Trophoblast cell (in vitro differentiated cells and primary cell): ENCODE results near the gene KANK2.

Experiments
- DNase-seq, 2 donors: peaks; one replicate each; pipeline ENCODE4 v3.0.0-alpha.2; 2016
- H2AFZ ChIP-seq: 2 replicates; pipeline ENCODE4 v1.6.1; 2013; ENCODE audit warnings: low read length, moderate library complexity, mild to moderate bottlenecking; ENCODE audit not compliant: insufficient read depth, poor library complexity
- H2AK5ac ChIP-seq: 2 replicates; pipeline ENCODE4 v1.6.1; 2013; ENCODE audit warnings: mild to moderate bottlenecking, low read length
- H2BK120ac ChIP-seq: 2 replicates; pipeline ENCODE4 v1.6.1; 2013; ENCODE audit warnings: low read length, mild to moderate bottlenecking, moderate library complexity; ENCODE audit not compliant: insufficient read depth, poor library complexity
- H2BK12ac ChIP-seq: 2 replicates; pipeline ENCODE4 v1.6.1; 2013; ENCODE audit warnings: mild to moderate bottlenecking, low read length, moderate library complexity
- H2BK5ac ChIP-seq: 2 replicates; pipeline ENCODE4 v1.6.1; 2013; ENCODE audit warnings: low read length, low read depth, moderate library complexity, mild to moderate bottlenecking; ENCODE audit not compliant: poor library complexity
- H3K14ac ChIP-seq: 2 replicates; pipeline ENCODE4 v1.6.1; 2013; ENCODE audit warnings: mild to moderate bottlenecking, low read length
- H3K18ac ChIP-seq: 2 replicates; pipeline ENCODE4 v1.6.1; 2013; ENCODE audit warnings: mild to moderate bottlenecking, low read length
- H3K23ac ChIP-seq: 2 replicates; pipeline ENCODE4 v1.6.1; 2013; ENCODE audit warnings: low read length
- H3K27ac ChIP-seq: 2 replicates; pipeline ENCODE4 v1.5.1; 2013; ENCODE audit warnings: low read depth, mild to moderate bottlenecking, inconsistent platforms, low read length, moderate library complexity
- H3K27me3 ChIP-seq: 2 replicates; pipeline ENCODE4 v1.6.1; 2013; ENCODE audit warnings: inconsistent platforms, mild to moderate bottlenecking, low read length, moderate library complexity; ENCODE audit not compliant: insufficient read depth
- H3K36me3 ChIP-seq, 2 experiments: 1 replicate in 1 of 2; 2 replicates in 1 of 2; pipeline ENCODE4 v1.6.1; 2013; ENCODE audit warnings: low read length in 2 of 2, mild to moderate bottlenecking in 2 of 2, moderate library complexity in 1 of 2; ENCODE audit not compliant: insufficient read depth in 2 of 2, control insufficient read depth in 1 of 2
- H3K4ac ChIP-seq: 2 replicates; pipeline ENCODE4 v1.6.1; 2013; ENCODE audit warnings: low read depth, mild to moderate bottlenecking, low read length, moderate library complexity
- H3K4me1 ChIP-seq, 2 experiments: 1 replicate in 1 of 2; 2 replicates in 1 of 2; pipeline ENCODE4 v1.6.1; 2013; ENCODE audit warnings: low read length in 2 of 2, mild to moderate bottlenecking in 2 of 2, moderate library complexity in 1 of 2; ENCODE audit not compliant: insufficient read depth in 2 of 2, control insufficient read depth in 1 of 2
- H3K4me2 ChIP-seq: 2 replicates; pipeline ENCODE4 v1.6.1; 2013; ENCODE audit warnings: inconsistent platforms, mild to moderate bottlenecking, low read length, moderate library complexity
- H3K4me3 ChIP-seq: 2 replicates; pipeline ENCODE4 v1.5.1; 2013; ENCODE audit warnings: mild to moderate bottlenecking, low read depth, low read length, inconsistent platforms
- H3K79me1 ChIP-seq: one replicate; pipeline ENCODE4 v1.6.1; 2013; ENCODE audit warnings: low read length
- H3K79me2 ChIP-seq: 2 replicates; pipeline ENCODE4 v1.6.1; 2013; ENCODE audit warnings: low read length, mild to moderate bottlenecking; ENCODE audit not compliant: control insufficient read depth, insufficient read depth, poor library complexity
- H3K9ac ChIP-seq: 2 replicates; pipeline ENCODE4 v1.6.1; 2013; ENCODE audit warnings: mild to moderate bottlenecking, low read length
- H3K9me3 ChIP-seq: 2 replicates; pipeline ENCODE4 v1.6.1; 2013; ENCODE audit warnings: low read depth, mild to moderate bottlenecking, control low read depth, inconsistent platforms, low read length; ENCODE audit not compliant: insufficient read depth
- H4K12ac ChIP-seq: 2 replicates; pipeline ENCODE4 v1.6.1; 2013; ENCODE audit warnings: low read depth, mild to moderate bottlenecking, low read length, moderate library complexity
- H4K8ac ChIP-seq: 2 replicates; pipeline ENCODE4 v1.6.1; 2013; ENCODE audit warnings: low read depth, mild to moderate bottlenecking, low read length, moderate library complexity
- H4K91ac ChIP-seq: one replicate; pipeline ENCODE4 v1.6.1; 2013; ENCODE audit warnings: low read depth, mild to moderate bottlenecking, low read length, moderate library complexity
- WGBS: extraction: QIAGEN DNeasy Blood & Tissue Kit; methylation state at CpG from one replicate; pipeline ENCODE4 v1.1.7; 2013; ENCODE audit warnings: missing lambda C conversion rate; ENCODE audit not compliant: insufficient read length, insufficient coverage; ENCODE audit errors: extremely low coverage; 5-methylcytosine and 5-hydroxymethylcytosine counted together

Gene KANK2

DNA sequence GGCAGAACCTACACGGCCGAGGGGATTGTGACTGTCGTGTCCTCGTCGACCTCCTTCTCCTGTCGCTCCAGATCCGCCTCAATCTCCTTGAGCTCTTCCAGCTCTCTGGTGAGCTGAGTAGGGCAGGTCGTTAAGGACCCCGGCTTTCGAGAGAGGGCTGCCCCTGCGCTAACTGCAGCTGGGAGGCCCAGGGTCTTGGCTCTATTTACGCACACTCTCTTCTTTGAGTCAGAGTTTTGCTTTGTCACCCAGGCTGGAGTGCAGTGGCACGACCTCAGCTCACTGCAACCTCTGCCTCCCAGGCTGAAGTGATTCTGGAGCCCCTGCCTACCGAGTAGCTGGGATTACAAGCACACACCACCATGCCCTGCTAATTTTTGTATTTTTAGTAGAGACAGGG lies 49.3 kb downstream of the KANK2 start:
- no peaks in the 10 kb centered on the region for H3K27me3 ChIP-seq
- H2AK5ac ChIP-seq = no peak overlapping the region
- H3K79me1 ChIP-seq = peaks cover 2% of the 10 kb centered on the region
- no peak overlapping the region for H2BK5ac ChIP-seq
- H3K18ac ChIP-seq = no peak overlapping the region
- DNase-seq = no peak
- H4K8ac ChIP-seq = no peak overlapping the region
- no peak overlapping the region for H2BK120ac ChIP-seq
- no peak overlapping the region for H3K9ac ChIP-seq
- no peak overlapping the region for H4K12ac ChIP-seq
- no peak overlapping the region for H3K4me3 ChIP-seq
- peaks cover 21 to 36% of the 10 kb centered on the region in 2 experiments for H3K36me3 ChIP-seq
- no peak overlapping the region for H2BK12ac ChIP-seq
- H4K91ac ChIP-seq = no peak overlapping the region
- no peaks in the 10 kb centered on the region for H3K9me3 ChIP-seq
- peaks cover 1% of the 10 kb centered on the region for H3K79me2 ChIP-seq
- no peak overlapping the region for H2AFZ ChIP-seq
- H3K27ac ChIP-seq = no peak overlapping the region
- H3K4me1 ChIP-seq = peaks cover 3 to 6% of the 10 kb centered on the region in 2 experiments
- H3K23ac ChIP-seq = no peak overlapping the region
- WGBS = no CpG with 5 or more reads among the region's 14 CpGs
- no peak overlapping the region for H3K4me2 ChIP-seq
- no peak overlapping the region for H3K4ac ChIP-seq
- H3K14ac ChIP-seq = no peak overlapping the region

DNA sequence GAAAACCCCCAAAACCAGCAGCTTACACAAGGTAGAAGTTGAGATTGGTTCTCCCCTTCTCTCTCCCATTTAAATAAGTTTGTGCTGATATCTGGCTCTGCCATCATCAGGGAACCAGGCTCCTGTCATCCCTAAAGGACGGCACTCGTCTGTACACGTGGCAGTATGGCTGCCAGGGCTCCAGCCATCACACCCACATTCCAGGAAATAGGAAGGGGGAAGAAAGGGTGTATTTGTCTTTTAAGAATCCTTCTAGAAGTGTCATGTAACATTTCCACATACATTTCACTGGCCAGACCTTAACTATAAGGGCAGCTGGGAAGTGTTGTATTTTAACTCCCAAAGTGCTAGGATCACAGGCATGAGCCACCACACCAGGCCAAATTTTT lies 51.8 kb downstream of the KANK2 start:
- Histone ChIP-seq H4K12ac (no peak overlapping the region), H3K79me2 (peaks cover 2% of the 10 kb centered on the region), H3K4me1 (peaks cover 18 to 20% of the 10 kb centered on the region in 2 experiments), H3K9ac (no peak overlapping the region), H2BK120ac (no peak overlapping the region), H2AFZ (no peak overlapping the region), H3K4me2 (no peak overlapping the region), H3K23ac (no peak overlapping the region), H3K4me3 (no peak overlapping the region), H3K18ac (no peak overlapping the region), H3K27ac (no peak overlapping the region), H3K14ac (no peak overlapping the region), H3K4ac (no peak overlapping the region), H3K36me3 (peaks cover 17 to 31% of the 10 kb centered on the region in 2 experiments), H4K91ac (no peak overlapping the region), H4K8ac (no peak overlapping the region), H3K9me3 (no peaks in the 10 kb centered on the region), H3K27me3 (no peaks in the 10 kb centered on the region), H2AK5ac (no peak overlapping the region), H3K79me1 (peaks cover 14% of the 10 kb centered on the region), H2BK5ac (no peak overlapping the region), H2BK12ac (no peak overlapping the region)
- DNase-seq = peak in 1 of 2 donors; percentile 5
- WGBS = no CpG with 5 or more reads among the region's 3 CpGs

DNA sequence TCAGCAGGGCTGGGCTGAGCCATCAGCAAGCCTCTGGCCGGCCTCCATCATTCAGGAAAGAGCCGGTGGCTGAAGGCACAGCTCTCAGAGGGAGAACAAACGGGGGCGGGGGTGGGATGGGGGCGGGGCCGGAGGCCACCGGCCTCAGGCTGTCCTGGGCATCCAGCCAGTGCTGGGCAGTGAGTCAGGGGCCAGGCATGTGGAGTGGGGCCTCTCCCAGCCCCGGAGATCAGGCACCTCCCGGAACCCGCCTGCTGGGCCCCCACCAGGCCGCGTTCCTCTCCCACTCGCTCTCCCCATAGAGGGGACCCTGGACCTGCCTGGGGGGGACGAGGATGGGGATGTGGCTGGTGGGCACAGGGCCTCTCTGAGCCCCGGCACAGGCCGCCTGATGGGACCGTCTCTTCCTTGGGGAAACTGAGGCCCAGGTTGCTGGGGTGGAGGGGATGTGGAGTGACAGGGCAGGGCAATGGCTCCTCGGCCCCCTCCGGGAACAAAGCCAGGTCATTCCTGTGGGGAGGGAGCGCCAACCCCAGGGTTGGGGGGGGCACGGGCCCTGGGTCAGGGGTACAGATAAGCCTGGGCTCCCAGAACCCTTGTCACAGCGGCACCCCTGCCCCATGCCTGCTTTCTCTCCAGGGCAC lies 54.7 kb downstream of the KANK2 start:
- Histone ChIP-seq H3K4me2 (peak overlapping the region; percentile 46), H3K4ac (peak overlapping the region; percentile 24), H3K4me3 (no peak overlapping the region), H3K79me2 (peaks cover 2% of the 10 kb centered on the region), H4K12ac (peak overlapping the region; percentile 13), H2AK5ac (peak overlapping the region; percentile 84), H3K36me3 (peaks cover 12 to 20% of the 10 kb centered on the region in 2 experiments), H3K27ac (peak overlapping the region; percentile 91), H3K23ac (no peak overlapping the region), H3K18ac (peak overlapping the region; percentile 66), H2BK12ac (peak overlapping the region; percentile 75), H3K79me1 (peaks cover 26% of the 10 kb centered on the region), H3K9me3 (no peaks in the 10 kb centered on the region), H4K91ac (peak overlapping the region; percentile 90), H3K4me1 (peaks cover 35% of the 10 kb centered on the region in 2 experiments), H3K27me3 (no peaks in the 10 kb centered on the region), H3K14ac (peak overlapping the region; percentile 52), H2BK5ac (peak overlapping the region; percentile 78), H2AFZ (peak overlapping the region; percentile 51), H2BK120ac (peak overlapping the region; percentile 88), H3K9ac (peak overlapping the region; percentile 9), H4K8ac (peak overlapping the region; percentile 80)
- WGBS = no CpG with 5 or more reads among the region's 22 CpGs
- DNase-seq = peak; percentile 73 to 84

DNA sequence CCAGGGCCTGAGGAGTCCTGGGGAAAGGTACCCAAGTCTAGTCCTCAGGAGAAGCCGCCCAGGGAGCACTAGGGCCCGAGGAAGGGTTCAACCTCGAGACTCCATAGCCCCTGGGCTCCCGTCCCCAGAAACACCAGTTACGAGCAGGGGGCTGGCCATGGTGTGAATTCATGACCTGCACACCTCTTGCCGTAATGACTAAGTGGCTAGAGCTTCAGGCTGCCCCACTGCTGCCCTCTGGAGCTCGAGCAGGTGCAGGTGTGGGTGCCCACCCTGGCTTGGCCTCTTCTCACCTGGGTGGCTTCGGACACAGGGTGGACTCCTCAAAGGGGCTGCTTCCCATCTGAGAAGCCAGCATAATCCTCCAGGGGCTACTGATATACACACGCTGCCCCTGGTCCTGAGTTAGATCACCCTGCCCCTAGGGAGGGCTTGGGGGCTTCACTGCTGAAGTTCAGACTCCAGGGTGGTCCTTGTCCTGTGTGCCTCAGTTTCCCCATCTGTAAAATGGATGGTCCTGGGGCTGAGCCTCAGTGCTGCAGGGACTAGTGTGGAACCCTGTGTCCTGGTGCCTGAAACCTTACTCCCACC lies 55.3 kb downstream of the KANK2 start:
- no peak overlapping the region for H4K12ac ChIP-seq
- H2BK12ac ChIP-seq = peak overlapping the region; percentile 39
- peak overlapping the region; percentile 40 for H3K4me2 ChIP-seq
- no peak overlapping the region for H3K4me3 ChIP-seq
- peak overlapping the region; percentile 37 for H4K91ac ChIP-seq
- no peak overlapping the region for H2AFZ ChIP-seq
- peaks cover 35 to 37% of the 10 kb centered on the region in 2 experiments for H3K4me1 ChIP-seq
- H3K14ac ChIP-seq = peak overlapping the region; percentile 1
- H3K27me3 ChIP-seq = no peaks in the 10 kb centered on the region
- H2BK5ac ChIP-seq = peak overlapping the region; percentile 12
- H3K9me3 ChIP-seq = no peaks in the 10 kb centered on the region
- no peak overlapping the region for H3K4ac ChIP-seq
- peak overlapping the region; percentile 34 for H2BK120ac ChIP-seq
- peak overlapping the region; percentile 0 for H3K18ac ChIP-seq
- DNase-seq = no peak
- H3K27ac ChIP-seq = peak overlapping the region; percentile 63
- no CpG with 5 or more reads among the region's 9 CpGs for WGBS
- peak overlapping the region; percentile 34 for H4K8ac ChIP-seq
- H2AK5ac ChIP-seq = no peak overlapping the region
- H3K9ac ChIP-seq = no peak overlapping the region
- H3K79me2 ChIP-seq = peaks cover 2% of the 10 kb centered on the region
- H3K36me3 ChIP-seq = peaks cover 6 to 14% of the 10 kb centered on the region in 2 experiments
- H3K23ac ChIP-seq = no peak overlapping the region
- peaks cover 26% of the 10 kb centered on the region for H3K79me1 ChIP-seq
